SIG-M5 (cell line): Measurements from ENCODE around the gene ECSIT.

ENCODE experiments used
- DNase-seq: peaks from one replicate; lab custom pipeline; 2025; lab: John Stamatoyannopoulos, UW

Gene ECSIT

GRCh38 chr19:11549386-11549953 lies 20.5 kb upstream of the ECSIT start:
- DNase-seq, result no peak

- no peak for DNase-seq
Measured at GRCh38 chr19:11547929-11548700, 19.2 kb upstream of the ECSIT start.

GRCh38 chr19:11541238-11541637 lies 12.3 kb upstream of the ECSIT start:
- no peak for DNase-seq

- DNase-seq, result no peak
Measured at GRCh38 chr19:11540645-11541044, 11.7 kb upstream of the ECSIT start.

- DNase-seq, result no peak
Measured at GRCh38 chr19:11539495-11540365, 10.8 kb upstream of the ECSIT start.

GRCh38 chr19:11538232-11539036 lies 9.5 kb upstream of the ECSIT start, which contains the start of gene CNN1:
Gene CNN1 (plus strand): TSS chr19:11538851. CDS start chr19:11538928, 77 bp downstream.
- DNase-seq, result no peak

- no peak for DNase-seq
Measured at GRCh38 chr19:11535792-11536595, 7.1 kb upstream of the ECSIT start.

GRCh38 chr19:11534948-11535347 lies 6.0 kb upstream of the ECSIT start:
- DNase-seq, result no peak

- no peak for DNase-seq
Measured at GRCh38 chr19:11534538-11534937, 5.6 kb upstream of the ECSIT start.

- DNase-seq, result no peak
Measured at GRCh38 chr19:11530432-11530831, 1.5 kb upstream of the ECSIT start.

GRCh38 chr19:11519138-11519537 lies 9.8 kb downstream of the ECSIT start:
- no peak for DNase-seq

GRCh38 chr19:11513946-11514345 lies 15.0 kb downstream of the ECSIT start:
- no peak for DNase-seq

GRCh38 chr19:11510444-11510843 lies 18.5 kb downstream of the ECSIT start:
- no peak for DNase-seq

- DNase-seq, result no peak
Measured at GRCh38 chr19:11507370-11508078, 21.4 kb downstream of the ECSIT start.

GRCh38 chr19:11506967-11507366 lies 22.0 kb downstream of the ECSIT start:
- no peak for DNase-seq

GRCh38 chr19:11506101-11506555 lies 22.8 kb downstream of the ECSIT start:
- DNase-seq, result no peak

GRCh38 chr19:11505504-11506100 lies 23.3 kb downstream of the ECSIT start, which contains the start of gene ZNF653:
Gene ZNF653 (minus strand): TSS chr19:11505839. CDS start chr19:11505786, 53 bp downstream.
- no peak for DNase-seq

GRCh38 chr19:11505032-11505503 lies 23.9 kb downstream of the ECSIT start:
- DNase-seq, result peak; percentile 24

- no peak for DNase-seq
Measured at GRCh38 chr19:11504502-11505031, 24.4 kb downstream of the ECSIT start.
